NCI-H774 (cell line): ENCODE data around the gene ATF7IP2.
"Not testable (repeated sequence)": the region's sequence is repeated elsewhere in the genome, so short reads cannot be mapped to it uniquely, and the experiment has no call there.

Experiments used
- DNase-seq: peaks from one replicate; lab custom pipeline; 2025; lab: John Stamatoyannopoulos, UW

Gene ATF7IP2

GRCh38 chr16:10376229-10376628 is 9.6 kb upstream of the ATF7IP2 start:
- DNase-seq, result no peak

DNA sequence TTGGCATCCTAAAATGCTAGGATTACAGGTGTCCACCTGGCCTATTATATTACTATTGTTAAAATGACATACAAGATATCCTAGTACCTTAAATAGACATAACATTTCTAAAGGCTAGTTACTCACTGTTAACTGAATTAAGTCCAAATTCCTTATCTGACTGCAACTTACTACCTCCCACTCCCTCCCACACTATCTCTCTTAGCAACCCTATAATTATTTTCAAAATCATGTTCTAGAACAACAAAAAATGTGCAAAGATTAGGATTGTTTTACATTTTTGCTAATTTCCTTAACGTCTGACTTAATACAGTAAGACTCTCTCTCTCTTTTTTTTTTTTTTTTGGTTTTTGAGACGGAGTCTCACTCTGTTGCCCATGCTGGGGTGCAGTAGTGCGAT is 2.2 kb upstream of the ATF7IP2 start:
- no peak for DNase-seq

DNA sequence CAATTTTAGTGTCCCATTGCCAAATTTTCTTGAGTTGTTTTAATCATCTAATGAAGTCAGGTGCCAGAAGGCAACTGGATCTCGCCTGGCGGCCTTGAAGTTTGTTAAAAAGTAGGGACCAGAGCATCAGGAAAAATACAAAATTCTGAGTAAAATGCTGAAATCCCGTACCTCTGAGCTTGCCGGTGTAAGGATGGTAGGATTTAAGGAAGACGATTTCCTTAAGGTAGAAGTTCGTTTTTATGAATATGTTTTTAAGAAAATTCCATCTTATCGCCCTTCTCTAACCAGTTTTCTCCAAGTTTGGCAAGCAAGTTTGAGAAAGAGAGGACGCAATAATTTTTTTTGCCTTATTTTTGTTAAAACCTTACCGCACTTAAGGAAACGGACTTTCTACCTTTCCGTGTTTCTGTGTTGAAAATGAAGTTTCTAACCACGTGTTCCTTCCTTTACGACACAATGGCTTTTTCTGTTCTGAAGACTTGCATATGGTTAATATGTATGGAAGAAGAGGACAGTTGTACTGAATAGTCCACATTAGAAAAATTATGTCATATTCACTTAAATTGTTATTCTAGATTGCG is 748 bp downstream of the ATF7IP2 start:
- no peak for DNase-seq

DNA sequence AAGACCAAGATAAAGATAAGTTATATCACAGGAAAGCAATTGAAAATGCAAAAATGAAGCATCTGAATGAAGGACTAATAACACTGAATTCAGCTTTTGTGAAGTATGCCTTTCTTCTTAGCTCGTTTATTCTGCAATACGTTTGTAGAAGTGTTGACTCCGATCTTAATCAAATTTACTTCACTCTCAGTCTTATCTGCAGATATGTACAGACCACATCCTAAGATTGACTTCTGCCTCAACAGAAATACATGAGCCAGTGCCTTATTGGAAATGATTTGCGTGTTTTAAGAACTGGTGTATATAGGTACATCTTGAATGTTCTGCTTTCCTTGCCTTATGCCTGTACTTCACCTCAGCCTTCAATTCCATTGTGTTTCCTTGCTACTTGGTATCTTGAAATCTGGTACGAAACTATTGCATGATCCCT is 1.3 kb downstream of the ATF7IP2 start:
- DNase-seq, result no peak

DNA sequence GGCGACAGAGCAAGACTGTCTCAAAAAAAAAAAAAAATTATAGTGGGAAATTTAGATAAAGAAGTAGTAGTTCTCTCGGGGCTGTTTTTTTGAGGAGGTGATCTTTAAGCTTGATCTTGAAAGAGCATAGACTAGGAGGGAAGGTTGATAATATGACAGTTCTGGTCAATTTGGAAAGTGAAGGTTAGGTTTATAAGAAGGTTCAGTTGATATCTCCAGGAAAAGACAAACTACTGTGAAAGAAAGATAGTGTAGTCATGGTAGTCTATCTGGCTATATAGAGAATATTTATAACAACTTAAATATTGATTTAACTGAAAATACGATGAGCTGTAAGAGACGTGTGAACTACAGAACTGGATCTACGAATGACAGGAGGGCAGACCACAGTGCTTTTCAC is 3.1 kb downstream of the ATF7IP2 start:
- DNase-seq, result no peak

DNA sequence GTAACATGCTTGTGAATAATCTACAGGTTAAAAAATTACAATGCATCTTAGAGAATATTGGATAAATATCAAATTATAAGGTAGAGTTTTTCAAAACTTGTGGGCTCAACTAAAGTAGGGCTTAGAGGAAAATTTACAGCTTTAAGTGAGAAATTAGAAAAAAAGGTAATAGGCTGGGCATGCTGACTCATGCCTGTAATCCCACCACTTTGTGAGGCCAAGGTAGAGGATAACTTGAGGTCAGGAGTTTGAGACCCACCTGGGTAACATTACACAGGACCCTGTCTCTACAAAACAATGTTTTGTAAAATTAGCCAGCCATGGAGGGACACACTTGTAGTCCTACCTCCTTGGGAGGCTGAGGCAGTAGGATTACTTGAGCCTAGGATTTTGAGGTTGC is 4.5 kb downstream of the ATF7IP2 start:
- no peak for DNase-seq

GRCh38 chr16:10390867-10391266 is 5.0 kb downstream of the ATF7IP2 start:
- DNase-seq, result no peak

- no peak for DNase-seq
Observed at GRCh38 chr16:10391339-10391738, 5.5 kb downstream of the ATF7IP2 start.

GRCh38 chr16:10402975-10403374 is 17.1 kb downstream of the ATF7IP2 start:
- DNase-seq, result no peak

DNA sequence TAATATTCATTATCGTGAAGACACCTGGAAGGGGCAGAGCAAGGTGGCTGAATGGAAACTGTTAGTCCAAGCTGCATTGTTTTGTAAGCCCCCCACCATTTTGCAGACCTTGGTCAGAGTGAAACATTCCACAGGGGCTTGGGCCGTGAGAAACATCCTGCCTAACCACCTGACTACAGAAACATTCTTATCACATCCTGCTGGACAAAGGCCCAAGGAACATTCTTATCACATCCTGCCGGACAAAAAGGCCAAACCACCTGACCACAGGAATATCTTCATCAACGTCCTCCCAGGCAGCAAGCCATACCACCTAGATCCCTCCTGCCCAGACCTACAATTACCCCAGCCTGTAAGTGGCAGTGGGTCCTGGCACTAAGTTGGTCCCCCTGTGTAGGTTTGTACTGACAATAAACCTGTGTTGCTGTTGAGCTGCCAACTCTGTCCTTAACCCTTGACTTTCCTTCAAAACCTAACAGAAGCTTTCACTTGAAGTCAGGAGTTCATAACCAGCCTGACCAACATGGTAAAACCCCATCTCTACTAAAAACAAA is 19.6 kb downstream of the ATF7IP2 start:
- no peak for DNase-seq

- DNase-seq, result no peak
Observed at GRCh38 chr16:10408824-10409381, 23.0 kb downstream of the ATF7IP2 start.

GRCh38 chr16:10409713-10410112 is 23.9 kb downstream of the ATF7IP2 start:
- not testable (repeated sequence) for DNase-seq

DNA sequence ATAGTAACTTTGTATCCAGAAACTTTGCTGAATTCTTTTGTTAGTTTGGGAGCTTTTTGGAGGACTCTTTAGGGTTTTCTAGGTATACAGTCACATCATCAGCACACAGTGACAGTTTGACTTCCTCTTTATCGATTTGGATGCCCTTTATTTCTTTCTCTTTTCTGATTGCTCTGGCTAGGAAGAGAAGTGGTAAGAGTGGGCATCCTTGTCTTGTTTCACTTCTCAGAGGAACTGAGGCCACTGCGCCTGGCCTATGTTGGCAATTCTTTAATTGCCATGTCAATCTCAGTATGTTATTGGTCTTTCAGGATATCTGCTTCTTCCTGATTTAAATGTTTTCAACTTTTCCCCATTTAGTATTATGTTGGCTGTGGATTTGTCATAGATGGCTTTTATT is 24.6 kb downstream of the ATF7IP2 start:
- no peak for DNase-seq

DNA sequence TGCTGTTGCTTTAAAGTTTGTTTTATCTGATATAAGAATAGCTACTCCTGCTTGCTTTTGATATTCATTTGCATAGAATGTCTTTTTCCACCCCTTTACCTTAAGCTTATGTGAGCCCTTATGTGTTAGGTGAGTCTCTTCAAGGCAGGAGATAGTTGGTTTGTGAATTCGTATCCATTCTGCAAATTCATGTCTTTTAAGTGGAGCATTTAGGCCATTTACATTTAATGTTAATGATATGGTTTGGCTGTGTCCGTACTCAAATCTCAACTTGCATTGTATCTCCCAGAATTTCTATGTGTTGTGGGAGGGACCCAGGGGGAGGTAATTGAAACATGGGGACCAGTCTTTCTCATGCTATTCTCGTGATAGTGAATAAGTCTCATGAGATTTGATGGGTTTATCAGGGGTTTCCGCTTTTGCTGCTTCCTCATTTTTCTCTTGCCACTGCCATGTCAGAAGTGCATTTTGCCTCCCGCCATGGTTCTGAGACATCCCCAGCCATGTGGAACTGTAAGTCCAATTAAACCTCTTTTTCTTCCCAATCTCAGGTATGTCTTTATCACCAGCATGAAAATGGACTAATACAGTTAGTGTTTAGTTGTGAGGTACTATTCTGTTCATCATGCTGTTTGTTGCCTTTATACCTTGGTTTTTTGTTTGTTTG is 27.2 kb downstream of the ATF7IP2 start:
- no peak for DNase-seq

- not testable (repeated sequence) for DNase-seq
Observed at GRCh38 chr16:10418204-10418603, 32.3 kb downstream of the ATF7IP2 start.

GRCh38 chr16:10419701-10420100 is 33.8 kb downstream of the ATF7IP2 start:
- no peak for DNase-seq

DNA sequence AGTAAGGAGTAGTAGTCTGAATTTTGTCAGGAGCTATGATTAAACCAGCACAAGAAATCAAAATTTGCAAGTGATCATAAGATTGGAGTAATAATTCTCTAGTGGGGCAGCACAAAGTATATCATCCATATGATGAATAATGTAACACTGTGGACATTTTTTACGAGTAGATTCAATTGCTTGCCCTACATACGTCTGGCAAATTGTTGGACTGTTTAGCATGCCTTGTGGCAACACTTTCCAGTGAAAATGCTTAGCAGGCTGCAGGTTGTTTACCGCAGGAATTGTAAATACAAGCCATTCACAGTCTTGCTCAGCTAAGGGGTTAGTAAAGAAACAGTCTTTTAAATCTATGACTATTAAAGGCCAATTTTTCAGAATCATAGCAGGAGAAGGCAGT is 35.7 kb downstream of the ATF7IP2 start:
- DNase-seq, result no peak

DNA sequence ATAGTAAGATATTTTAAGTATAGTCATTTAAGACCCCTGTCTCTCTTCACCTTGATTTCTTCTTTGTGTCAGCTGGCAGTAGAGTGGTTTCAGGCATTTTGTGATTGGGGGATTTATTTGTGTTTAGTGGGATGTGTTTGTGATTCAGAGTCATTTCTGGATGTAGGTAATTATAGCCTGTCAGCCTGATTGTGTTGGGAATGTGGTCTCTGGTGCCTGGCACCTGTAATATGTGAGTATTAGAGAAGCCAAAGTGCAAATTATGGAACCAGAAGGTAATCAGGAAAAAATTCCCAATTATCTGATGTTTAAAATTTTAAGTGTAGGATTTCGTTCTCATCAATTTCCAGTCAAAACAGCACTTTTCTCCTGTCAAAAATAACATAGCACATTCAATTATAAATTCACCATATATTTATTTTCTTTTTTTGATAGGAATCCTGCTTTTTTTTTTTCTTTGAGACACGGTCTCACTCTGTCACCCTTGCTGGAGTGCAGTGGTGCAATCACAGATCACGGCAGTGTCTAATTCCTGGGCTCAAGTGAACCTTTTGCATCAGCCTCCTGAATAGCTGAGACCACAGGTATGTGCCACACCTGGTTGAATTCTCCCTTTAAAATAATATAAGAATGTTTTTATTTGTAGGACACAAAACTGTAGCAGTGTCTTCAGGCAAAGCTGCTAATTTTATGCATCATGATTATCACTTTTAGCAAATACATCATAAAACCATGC is 42.7 kb downstream of the ATF7IP2 start:
- no peak for DNase-seq

DNA sequence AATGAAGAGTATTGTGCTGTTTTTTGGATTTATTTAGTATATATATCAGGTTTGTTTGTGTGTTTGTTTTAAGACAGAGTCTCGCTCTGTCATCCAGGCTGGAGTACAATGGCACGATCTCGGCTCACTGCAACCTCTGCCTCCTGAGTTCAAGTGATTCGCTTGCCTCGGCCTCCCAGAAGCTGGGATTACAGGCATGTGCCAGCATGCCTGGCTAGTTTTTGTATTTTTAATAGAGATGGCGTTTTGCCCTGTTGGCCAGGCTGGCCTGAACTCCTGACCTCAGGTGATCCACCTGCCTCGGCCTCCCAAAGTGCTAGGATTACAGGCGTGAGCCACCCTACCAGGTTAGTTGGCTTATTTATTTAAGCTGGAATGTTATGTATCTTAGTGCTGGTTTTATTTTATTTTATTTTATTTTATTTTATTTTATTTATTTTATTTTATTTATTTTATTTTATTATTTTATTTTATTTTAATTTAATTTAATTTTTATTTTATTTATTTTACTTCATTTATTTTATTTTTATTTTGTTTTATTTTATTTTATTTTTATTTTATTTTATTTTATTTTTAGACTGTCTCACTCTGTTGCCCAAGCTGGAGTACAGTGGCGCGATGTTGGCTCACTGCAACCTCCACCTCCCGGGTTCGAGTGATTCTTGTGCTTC is 43.6 kb downstream of the ATF7IP2 start:
- not testable (repeated sequence) for DNase-seq

- no peak for DNase-seq
Observed at GRCh38 chr16:10441726-10442125, 55.9 kb downstream of the ATF7IP2 start.

- no peak for DNase-seq
Observed at GRCh38 chr16:10447289-10447688, 61.4 kb downstream of the ATF7IP2 start.
